Hematopoietic multipotent progenitor cell treated with erythropoietin and hydrocortisone succinate and interleukin-3 and kit ligand, for 15 days (in vitro differentiated cells): ENCODE results near the gene BAD.
A peak's percentile ranks its signal among the peaks of the same experiment; 100 is the strongest.

Experiments
- DNase-seq: peaks from one replicate; pipeline ENCODE4 v3.0.0-alpha.2; 2015; ENCODE audit warnings: low spot score

BAD gene

GRCh38 chr11:64275841-64276240 lies 8.6 kb downstream of the BAD start:
- no peak for DNase-seq

GRCh38 chr11:64275031-64275800 lies 9.2 kb downstream of the BAD start:
- no peak for DNase-seq

GRCh38 chr11:64269540-64270220 lies 14.8 kb downstream of the BAD start:
- peak; percentile 98 for DNase-seq

- DNase-seq: peak; percentile 29
These were observed 15.4 kb downstream of the BAD start for GRCh38 chr11:64268893-64269539.

- DNase-seq: no peak
These were observed 16.2 kb downstream of the BAD start for GRCh38 chr11:64268025-64268892.

- no peak for DNase-seq
These were observed 17.1 kb downstream of the BAD start for GRCh38 chr11:64267207-64267945.

GRCh38 chr11:64266339-64266738 lies 18.1 kb downstream of the BAD start:
- no peak for DNase-seq

- no peak for DNase-seq
These were observed 19.0 kb downstream of the BAD start for GRCh38 chr11:64265176-64266160.

GRCh38 chr11:64264371-64264852 lies 20.1 kb downstream of the BAD start:
- no peak for DNase-seq

- no peak for DNase-seq
These were observed 20.5 kb downstream of the BAD start for GRCh38 chr11:64263947-64264317.

- no peak for DNase-seq
These were observed 21.2 kb downstream of the BAD start for GRCh38 chr11:64263021-64263946.

- no peak for DNase-seq
These were observed 22.0 kb downstream of the BAD start for GRCh38 chr11:64262271-64263002.

GRCh38 chr11:64261556-64262080 lies 22.8 kb downstream of the BAD start:
- DNase-seq: no peak

GRCh38 chr11:64260147-64260708 lies 24.2 kb downstream of the BAD start:
- DNase-seq: no peak

- no peak for DNase-seq
These were observed 24.9 kb downstream of the BAD start for GRCh38 chr11:64259533-64260067.

GRCh38 chr11:64258946-64259532 lies 25.4 kb downstream of the BAD start:
- DNase-seq: no peak

GRCh38 chr11:64258356-64258755 lies 26.1 kb downstream of the BAD start:
- DNase-seq: no peak
